Suprapubic skin (tissue), 4 donors: ENCODE measurements around the gene POC1A.

Experiments used
- EP300 ChIP-seq: sonication (generic); formaldehyde crosslinking; IDR thresholded peaks from one replicate; pipeline ENCODE4 v1.6.1; 2017; ENCODE audit warnings: antibody characterized with exemption
- POLR2A ChIP-seq, 2 donors: fragments of 450-650 bp; IDR thresholded peaks; one replicate each; pipeline ENCODE4 v1.6.1; 2017; ENCODE audit warnings: antibody characterized with exemption in 2 of 2, mild to moderate bottlenecking in 2 of 2, moderate library complexity in 2 of 2
- POLR2AphosphoS5 ChIP-seq, 3 donors: sonication (generic); formaldehyde crosslinking; IDR thresholded peaks; one replicate each; pipeline ENCODE4 v1.6.1; 2017; ENCODE audit warnings: antibody characterized with exemption in 3 of 3
- TF ChIP-seq, protein P1 (sequence below), 2 donors: fragments of 200-600 bp in 1 of 2; fragments of 450-650 bp in 1 of 2; sonication (generic) in 1 of 2; IDR thresholded peaks; one replicate each; pipeline ENCODE4 v1.5.1; 2016 to 2019; ENCODE audit warnings: antibody characterized with exemption in 2 of 2, mild to moderate bottlenecking in 1 of 2, moderate library complexity in 1 of 2

GRCh38 chr3:52167240-52167639 lies 13.0 kb upstream of the POC1A start:
- TF ChIP-seq POLR2AphosphoS5 (IDR thresholded peaks at IDR 0.05) (no peak), POLR2A (IDR thresholded peaks at IDR 0.05) (no peak), EP300 (no peak)
- TF ChIP-seq, protein P1, sequence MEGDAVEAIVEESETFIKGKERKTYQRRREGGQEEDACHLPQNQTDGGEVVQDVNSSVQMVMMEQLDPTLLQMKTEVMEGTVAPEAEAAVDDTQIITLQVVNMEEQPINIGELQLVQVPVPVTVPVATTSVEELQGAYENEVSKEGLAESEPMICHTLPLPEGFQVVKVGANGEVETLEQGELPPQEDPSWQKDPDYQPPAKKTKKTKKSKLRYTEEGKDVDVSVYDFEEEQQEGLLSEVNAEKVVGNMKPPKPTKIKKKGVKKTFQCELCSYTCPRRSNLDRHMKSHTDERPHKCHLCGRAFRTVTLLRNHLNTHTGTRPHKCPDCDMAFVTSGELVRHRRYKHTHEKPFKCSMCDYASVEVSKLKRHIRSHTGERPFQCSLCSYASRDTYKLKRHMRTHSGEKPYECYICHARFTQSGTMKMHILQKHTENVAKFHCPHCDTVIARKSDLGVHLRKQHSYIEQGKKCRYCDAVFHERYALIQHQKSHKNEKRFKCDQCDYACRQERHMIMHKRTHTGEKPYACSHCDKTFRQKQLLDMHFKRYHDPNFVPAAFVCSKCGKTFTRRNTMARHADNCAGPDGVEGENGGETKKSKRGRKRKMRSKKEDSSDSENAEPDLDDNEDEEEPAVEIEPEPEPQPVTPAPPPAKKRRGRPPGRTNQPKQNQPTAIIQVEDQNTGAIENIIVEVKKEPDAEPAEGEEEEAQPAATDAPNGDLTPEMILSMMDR (IDR thresholded peaks at IDR 0.05), result no peak
